Anterior cingulate cortex (tissue), 58 donors: ENCODE measurements around the gene HEATR5B.

Experiments used
- DNase-seq, 58 donors: peaks; one replicate each; lab custom pipeline; 2025; lab: John Stamatoyannopoulos, UW

The HEATR5B gene

DNA sequence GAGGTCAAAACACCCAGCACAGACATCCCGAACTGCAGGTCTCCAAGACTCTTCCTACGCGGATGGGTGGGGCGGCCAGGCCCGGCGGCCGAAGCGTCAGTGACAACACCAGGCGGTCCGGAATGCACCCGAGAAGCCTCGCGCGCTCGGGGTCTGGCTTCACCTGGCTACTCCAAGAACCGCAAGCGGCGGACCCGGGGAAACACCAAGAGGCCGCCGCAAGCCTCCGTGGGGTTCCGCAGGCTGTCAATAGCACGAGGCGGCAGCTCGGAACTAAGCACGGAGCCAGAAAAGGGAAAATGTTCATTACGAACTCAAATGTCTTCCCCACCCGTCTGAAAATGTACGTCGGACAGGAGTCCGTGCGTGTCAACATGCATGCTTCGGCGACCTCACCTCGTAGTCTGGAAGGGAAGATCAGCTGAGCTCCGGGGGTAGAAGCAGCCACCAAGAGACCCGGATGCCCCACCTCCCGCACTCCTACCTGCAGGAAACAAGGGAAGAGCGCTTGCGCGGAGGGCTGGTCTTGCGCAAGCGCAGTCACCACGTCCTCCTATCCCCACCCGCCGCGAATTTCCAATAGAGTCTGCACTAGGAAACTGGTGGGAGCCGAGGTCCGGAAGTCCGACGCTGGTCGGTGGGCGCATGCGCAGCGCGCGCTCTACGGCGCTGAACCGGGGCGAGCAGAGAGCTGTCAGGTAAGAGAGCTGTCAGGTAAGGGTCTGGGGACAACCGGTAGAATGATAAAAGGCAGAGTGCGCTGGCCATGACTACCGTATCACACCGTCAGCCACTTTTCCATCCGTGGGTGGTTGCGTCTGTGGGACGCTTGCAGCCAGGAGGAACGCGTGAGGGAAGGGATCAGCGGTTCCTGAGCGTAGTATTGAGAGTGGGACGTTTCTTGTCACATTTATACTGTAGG is at the start of gene HEATR5B, which contains the start of gene GPATCH11:
HEATR5B (minus strand) TSS at position 500 of the 922 bp plus-strand sequence. CDS start 958 bp downstream, outside the sequence.
GPATCH11 (plus strand) TSS at position 646 of the 922 bp plus-strand sequence. CDS start 3,864 bp downstream, outside the sequence.
- peak; percentile 50 to 97 (median 94) for DNase-seq

DNA sequence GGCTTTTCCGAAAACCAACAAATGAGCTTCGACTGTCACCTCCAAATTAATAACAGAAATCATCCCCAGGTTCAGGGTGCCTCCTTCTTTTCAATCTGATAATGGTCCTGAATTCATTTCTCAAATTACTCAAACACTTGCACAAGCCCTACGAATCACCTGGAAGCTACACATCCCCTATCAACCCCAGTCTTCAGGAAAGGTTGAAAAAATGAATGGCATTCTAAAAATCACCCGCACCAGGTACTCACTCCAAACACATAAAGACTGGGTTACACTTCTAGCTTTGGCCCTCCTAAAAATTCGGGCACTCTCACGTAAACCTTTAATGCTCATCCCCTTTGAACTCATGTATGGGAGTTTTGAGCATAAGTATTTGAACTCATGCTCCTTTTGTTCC is 48.7 kb upstream of the HEATR5B start:
- DNase-seq = no peak

DNA sequence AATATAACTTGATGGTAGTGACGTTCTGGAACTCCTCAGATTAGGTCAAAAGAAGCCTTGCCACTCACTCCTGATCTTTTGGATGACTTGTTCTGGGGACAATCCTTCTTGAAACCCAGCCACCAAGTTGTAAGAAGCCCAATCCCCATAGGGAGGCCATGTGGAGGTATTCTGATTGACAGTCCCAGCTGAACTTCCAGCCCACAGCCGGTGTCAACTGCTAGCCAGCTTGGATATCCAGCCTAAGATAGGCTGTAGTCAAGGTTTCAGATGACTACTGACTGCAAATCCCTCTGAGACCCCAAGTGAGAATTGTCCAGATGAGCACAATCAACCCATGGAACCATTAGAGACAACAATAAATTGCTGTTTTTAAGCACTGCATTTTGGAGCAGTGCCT is 41.2 kb upstream of the HEATR5B start:
- DNase-seq = no peak

DNA sequence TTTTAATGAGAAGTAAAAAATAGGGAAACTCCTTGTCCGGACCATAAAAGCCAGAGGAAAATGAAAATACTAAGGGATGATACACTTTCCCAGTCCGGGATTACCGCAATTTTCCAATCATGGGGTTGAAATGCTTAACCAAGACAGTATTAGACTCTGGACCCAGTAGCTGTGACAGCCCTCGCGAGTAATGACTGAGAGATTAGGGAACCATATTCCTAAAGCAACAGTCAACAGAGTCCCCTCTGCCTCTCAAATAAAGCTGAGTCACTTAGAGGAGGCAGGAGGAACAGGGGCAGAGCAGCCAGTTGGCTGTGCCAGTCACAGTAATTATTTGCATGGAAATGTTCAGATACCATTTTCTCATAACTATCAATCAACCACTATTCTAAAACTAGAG is 35.0 kb upstream of the HEATR5B start:
- DNase-seq = no peak

DNA sequence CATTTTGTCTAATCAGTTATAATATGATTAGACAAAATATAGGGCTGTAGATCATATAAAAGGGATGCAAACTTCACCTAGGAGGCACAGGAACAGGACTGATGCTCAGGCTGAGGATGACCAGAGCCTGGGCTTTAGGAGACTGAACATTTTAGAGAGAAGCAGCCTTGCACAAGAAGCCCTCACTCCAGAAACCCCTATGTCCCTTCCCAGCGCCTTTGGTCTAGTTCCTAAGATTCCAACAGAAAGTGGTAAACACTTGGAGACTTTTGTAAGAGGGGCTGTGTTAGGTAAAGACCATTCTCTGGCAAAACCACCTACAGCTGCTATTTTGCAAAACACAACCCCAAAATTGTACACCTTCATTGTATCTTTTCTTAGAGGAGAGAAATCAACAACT is 33.4 kb upstream of the HEATR5B start:
- DNase-seq = no peak

DNA sequence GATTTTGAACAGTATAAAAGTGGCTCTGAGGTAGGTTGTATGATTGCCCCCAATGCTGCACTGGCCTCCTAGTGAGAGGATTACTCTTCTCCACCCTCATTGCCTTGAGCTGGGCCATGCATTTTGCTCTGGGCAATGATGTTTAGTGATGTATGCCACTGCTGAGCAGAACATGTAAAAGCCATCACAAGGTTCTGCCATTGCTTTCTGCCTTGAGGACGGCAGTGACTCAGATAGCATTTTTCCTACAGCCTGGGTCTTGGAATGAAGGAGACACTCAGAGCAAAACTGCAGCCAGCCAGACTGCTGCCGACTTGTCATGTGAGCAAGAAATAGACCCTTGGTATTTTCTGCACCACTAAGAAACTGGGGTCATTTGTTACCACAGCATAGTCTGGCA is 27.8 kb upstream of the HEATR5B start:
- no peak for DNase-seq

DNA sequence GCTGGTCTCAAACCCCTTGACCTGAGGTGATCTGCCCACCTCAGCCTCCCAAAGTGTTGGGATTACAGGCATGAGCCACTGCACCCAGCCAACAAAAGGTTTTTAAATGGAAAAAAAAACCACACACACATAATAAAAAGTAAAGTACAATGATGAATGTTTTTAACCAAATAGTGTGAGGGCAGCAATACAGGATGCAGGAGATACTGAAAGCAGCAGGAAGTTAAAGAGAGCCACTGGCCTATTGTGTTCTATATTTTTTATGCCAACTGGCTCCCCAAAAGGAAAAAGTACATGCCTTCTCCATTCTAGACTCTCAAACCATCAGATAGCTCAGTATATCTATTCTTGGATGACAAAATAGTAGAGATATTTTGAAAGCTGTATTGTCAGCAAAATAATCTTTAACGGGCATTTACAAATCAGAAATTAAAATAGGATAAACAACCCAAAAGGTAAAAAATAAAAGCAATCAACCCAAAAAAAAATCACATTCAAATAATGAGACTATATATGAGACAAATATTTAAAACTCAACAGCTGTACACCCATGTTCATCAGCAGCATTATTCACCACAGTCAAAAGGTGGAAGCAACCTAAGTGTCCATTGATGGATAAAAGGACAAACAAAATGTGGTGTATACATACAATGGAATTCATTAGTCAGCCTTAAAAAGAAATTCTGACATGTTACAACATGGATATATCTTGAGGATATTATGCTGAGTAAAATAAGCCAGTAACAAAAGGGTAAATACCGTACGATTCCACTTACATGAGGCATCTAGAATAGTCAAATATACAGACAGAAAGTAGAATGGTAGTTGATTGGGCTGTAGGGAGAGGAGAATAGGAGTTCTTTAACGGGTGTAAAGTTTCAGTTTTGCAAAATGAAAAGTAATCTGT is 26.4 kb upstream of the HEATR5B start:
- DNase-seq = no peak

DNA sequence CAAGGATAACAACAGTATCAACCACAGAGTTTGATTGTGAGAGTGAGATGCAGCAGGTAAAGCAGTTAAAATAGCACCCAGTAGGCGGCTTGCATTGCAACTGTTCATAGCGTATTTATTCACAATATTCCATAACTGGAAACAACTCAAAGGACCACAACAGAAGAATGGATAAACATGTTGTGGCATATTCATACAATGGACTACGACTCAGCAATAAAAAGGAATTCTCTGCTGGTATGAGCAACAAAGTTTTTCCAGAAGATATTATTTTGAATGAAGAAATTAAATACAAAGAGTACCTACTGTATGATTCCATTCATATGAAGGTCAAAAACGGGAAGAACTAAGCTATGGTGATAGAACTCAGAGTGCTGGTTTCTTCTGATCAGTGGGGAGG is 25.4 kb upstream of the HEATR5B start:
- no peak for DNase-seq

DNA sequence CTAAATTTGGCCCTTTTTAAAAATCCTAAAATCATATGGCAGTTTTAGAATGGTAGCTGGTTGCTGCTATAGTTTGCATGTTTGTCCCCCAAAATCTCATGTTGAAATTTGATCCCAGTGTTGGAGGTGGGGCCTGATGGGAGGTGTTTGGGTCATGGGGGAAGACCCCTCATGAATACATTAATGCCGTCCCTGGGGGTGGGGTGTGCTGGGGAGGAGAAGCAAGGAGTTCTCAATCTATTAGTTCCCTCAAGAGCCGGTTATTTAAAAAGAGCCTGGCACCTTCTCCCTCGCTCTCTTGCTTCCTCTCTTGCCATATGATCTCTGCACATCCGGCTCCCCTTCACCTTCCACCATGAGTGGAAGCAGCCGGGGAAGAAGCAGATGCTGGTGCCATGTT is 21.0 kb upstream of the HEATR5B start:
- no peak for DNase-seq

DNA sequence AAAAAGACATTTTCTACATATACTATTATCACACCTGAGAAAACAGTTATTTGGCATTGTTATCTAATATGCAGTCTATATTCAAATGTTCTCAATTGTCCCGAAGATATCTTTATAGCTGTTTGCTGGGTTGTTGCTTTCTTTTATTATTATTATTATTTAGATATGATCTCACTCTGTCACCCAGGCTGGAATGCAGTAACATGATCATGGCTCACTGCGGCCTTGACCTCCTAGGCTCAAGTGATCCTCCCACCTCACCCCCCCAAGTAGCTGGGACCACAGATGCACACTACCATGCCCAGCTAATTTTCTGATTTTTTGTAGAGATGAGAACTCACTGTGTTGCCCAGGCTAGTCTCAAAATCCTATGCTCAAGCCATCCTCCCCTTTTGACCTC is 20.0 kb upstream of the HEATR5B start:
- no peak for DNase-seq

DNA sequence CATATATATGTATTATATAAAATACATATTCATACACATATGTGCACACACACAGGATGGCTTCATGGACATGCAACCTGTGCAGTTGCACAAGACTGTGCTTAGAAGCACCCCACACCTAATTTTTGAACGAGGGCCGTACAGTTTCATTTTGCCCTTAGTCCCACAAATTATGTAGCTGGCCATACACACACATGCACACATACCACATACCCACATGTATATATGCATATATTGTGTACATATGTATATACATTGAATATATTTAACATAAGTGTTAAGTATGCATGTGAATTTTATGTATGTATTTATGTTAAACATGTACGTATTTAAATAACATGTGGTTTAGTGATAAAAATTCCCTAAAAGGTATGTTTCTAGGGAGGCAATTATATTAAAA is 18.4 kb upstream of the HEATR5B start:
- DNase-seq = no peak

DNA sequence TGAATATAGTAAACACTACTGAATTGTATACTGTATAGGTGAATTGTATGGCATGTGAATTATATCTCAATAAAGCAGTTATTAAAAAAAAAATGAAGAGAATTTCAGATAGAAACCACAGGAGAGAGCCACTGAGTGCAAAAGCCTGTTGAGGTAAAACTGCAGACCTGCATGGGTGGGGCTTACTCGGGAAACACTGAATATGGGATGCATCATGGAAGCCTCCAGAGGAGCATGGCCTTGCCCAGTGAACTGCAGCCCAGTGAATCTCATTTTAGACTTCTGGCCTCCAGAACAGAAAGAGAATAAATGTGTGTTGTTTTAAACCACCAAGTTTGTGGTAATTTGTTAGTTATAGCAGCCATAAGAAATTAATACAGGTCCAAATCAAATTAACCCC is 15.9 kb upstream of the HEATR5B start:
- no peak for DNase-seq

DNA sequence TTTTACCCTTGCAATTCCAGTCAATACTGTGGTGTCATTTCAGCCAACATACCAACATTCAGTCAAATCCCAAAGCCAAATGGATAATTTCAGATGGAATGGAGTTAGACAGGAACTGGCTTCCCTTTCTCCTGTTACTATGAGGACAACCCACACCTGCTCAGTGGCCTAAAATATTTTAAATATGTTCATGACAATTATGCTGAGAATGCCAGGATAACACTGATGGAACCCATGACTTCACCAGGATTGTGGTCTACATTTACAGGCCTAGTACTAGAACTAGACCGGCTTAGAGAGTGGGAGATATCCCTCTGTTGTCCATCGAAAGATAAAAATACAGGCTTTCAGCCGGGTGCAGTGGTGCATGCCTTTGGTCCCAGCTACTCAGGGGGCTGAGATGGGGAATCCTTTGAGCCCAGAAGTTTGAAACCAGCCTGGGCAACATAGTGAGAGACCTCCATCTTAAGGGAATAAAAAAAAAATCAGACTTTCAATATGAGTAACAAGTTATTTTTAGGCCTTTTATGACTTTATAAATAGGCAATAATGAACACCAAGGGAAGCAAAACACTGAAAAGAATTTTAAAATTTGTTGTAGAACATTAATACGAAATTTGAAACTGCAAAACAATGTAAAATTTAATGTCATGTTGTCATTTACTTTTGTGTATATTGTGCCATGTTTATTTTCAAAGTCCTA is 14.4 kb upstream of the HEATR5B start:
- DNase-seq = no peak

DNA sequence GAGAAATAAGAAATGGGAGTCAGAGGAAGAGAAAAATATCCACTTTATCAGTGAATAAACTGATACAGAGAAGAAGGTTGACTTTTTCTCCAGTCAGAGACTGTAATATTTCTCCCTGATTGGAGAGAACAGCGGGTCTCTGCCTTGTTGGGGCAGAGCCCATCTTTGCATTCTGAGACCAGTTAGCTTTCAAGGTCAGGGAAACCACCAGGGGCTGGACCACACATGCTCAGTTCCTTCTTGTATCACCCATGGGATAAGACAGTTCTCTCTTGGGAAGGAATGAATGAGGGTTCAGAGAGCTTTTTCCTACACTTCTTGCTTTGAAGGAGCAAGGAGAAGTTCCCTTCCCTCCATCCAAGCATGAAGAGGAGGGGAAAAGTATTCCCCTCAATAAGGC is 12.4 kb upstream of the HEATR5B start:
- no peak for DNase-seq

DNA sequence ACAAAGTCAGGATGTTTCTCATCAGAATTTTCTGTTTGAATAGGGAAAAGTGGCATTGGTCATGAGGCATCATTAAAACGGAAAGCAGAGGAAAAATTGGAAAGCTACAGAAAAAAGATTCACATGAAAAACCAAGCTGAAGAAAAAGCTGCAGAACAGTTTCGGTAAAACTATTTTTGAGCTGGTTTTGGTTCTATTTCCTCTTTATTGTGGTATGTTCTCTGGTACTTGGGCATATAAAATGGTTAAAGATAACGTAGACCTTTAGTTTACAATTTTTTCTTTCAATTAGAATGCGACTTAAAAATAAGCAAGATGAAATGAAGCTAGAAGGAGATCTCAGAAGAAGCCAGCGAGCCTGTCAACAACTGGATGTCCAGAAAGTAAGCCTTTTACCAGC is 7.7 kb upstream of the HEATR5B start:
- DNase-seq = no peak

DNA sequence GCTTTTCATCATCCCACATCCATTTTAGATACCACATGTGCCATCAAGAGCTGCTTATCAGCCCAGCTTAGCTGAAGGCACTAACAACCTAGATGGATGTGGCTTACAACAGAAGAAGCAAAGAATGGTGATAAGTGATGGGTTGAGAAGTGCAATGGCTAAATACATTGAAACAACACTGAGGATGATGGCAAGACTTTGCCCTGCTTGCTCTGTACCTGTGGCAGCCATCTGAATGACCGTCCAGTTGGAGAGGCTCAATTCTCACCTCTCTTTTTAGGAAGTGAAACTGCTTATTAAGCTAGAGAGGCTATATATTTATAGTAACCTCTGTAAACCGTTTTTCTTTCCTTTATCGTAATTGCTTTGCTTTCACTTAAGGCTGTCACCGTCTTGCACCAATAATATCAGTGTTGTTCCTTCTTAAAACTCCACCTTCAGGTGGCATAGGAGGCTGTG is 5.9 kb upstream of the HEATR5B start:
- DNase-seq = no peak

DNA sequence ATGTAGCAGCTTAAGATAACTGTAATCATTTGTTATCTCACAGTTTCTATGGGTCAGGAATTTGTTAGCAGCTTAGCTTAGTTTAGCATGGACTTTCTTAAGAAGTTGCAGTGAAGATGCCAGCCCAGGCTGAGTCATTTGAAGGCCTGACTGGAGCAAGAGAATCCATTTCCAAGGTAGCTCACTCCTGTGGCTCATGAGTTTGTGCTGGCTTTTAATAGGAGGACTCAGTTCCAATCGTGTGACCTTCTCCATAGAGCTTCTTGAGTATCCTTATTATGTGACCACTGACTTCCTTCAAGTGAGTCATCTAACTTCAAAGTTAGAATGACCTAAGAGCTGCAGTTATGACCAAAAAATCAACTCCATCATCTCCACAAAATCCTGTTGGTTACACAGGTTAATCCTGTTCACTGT is 1.6 kb upstream of the HEATR5B start:
- DNase-seq = no peak

DNA sequence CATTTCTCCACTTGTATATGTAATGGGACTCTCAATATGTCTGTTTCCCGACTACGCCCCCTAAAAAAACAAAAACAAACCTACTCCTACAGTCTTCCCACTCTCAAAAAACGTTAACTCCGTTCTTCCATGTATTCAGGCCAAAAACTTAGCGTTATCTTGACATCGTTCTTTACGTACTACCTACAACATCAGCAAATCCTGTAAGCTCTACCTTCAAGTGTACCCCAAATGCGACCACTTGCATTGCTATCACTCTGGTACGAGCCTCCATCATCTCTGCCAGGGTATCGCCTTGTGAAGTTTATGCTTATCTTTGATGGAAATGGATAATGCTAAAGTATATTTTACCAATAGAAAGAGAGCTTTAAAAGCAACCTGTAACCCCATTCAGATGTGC is 625 bp upstream of the HEATR5B start:
- DNase-seq = no peak

DNA sequence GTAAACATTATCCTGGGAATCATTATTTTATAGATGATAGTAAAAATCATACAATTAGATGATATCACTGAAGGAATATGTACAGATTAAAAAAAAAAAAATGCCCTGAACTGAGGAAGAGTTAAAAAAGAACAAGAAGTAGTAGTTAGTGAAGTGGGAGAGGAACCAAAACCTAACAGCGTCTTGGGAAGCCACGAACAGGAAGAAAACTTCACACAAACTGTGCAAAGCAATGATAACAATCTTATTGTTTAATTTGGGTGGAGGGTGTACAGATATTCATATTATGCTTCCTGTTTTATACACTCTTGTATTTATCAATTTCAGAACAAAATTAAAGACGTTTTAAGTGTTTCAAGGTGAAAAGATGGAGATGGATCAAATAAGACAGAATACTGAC is 3.5 kb downstream of the HEATR5B start:
- no peak for DNase-seq

DNA sequence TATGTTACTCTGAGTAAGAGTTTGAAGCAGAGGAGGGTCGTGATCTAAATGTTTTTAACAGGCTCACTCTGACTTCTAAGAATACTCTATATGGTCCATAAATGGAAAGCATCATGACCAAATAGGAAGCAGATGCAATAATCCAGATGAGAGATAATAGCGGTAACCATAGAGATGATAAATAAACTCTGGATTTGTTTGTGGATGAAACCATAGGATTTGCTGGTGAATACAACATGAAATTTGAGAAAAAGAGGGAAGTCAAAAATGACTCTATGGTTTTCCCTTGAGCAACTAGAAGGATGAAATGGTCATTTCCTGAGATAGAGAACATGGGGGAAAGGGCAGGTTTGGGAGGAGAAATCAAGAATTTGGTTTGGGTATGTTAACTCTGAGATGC is 3.9 kb downstream of the HEATR5B start:
- no peak for DNase-seq

DNA sequence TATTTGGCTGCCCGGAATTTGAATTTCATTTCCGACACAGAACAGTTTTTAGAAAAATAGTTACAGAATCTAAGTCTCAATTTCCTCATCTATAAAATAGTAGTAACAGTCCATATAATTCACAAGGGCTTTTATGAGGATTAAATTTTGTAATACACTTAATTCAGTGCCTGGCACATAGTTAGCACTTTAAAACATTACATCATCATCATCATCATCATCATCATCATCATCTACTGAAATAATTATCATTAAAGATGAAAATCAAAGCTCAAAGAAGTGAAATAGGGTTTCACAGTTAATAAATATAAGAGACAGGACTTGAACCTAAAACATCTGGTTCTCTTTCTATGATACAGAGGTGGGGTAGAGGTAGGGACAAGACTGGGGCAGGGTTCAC is 13.2 kb downstream of the HEATR5B start:
- DNase-seq = no peak
